HG02884 (cell line): ENCODE measurements around the gene MYOT.
"Not testable (repeated sequence)": the region's sequence is repeated elsewhere in the genome, so short reads cannot be mapped to it uniquely, and the experiment has no call there.

ENCODE experiments used
- ATAC-seq: cut with Tn5 transposase; IDR thresholded peaks from one replicate; pipeline ENCODE4 v1.9.1; 2021; ENCODE audit warnings: mild to moderate bottlenecking, moderate library complexity; ENCODE audit not compliant: unreplicated experiment

Gene MYOT

DNA sequence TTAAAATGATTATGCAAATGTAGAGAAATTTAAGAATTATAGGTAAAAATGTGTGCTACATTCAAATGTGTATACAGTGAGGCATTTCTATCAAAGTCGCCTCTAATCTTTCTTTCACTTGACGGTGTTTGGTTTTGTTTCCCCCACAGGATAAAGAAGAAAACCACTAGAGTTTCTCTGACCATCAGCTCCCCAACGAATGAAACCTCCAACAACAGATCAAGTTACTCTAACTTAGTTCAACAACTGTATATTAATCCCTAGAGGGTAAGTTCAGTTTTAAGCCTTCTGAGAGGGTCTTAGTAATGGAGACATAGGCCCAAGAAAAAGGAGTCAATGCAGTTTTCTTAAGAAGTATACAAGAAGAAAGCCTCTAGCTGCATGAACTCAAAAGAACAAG lies 11.5 kb upstream of the MYOT start:
- no peak for ATAC-seq

DNA sequence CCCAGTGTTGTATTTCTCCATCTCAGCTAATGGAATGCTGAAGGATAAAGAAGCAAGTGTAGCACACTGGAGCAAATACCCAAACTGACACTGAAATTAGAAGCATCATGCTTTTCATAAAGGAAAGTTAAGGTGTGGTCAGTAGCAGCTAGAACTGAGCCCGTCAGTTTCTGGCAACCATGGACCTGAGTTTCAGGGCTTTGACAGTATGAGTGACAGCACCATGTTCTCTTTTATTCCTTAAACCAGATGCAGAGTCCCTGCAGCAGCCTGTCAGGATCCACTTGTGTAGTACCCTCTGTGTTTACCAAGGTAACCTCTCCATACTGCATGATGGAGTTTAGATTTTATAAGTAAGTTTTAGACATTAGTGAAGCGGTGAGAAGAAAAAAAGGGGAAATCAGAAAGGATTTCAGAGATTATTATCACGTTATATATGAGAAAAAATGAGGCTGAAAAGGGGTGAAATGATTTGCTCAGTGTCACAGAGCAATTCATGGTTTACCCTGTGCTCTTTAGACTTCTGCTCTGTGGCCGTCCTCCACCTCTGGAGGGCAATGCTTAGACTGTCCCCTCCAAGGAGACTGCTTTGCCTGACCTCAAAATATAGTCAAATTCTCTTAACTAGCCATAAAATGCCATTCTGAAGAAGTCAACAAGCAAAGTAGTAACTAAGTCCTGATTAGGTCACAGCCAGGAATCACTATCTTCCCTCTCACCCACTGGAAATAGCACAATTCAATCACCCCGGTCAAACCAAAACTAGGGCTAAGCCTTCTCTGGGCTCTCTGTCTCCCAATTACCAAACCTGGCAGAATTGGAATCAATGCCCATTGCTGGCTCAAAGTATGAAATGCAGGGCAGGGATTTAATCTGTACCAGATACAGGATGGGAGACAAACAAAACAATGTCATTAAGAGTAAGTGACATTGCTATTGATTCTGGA lies 10.5 kb upstream of the MYOT start:
- no peak for ATAC-seq

DNA sequence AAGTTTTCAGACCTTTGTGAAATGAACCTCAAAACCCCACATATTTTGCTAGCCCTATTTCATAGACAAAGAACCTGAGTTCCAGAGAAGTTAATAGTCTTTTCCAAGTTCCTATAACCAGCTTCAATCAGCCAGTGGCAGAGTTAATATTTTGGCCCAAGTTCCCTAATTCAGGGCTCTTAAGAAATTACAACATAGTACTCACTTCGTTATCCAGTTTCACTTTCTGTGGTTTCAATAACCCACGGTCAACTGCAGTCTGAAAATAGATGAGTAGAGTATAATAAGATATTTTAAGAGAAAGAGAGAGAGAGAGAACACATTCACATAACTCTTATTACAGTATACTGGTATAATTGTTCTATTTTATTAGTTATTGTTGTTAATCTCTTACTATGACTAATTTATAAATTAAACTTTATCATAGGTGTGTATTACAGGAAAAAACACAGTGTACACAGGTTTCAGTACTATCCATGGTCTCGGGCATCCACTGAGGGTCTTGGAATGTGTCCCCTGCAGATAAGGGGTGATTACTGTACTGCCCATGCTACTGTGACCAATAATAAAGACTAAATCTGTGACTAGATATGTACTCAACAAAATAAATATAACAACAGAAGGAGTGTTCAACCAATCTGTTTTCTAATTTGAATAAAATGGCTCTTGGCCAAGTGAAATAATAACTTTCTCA lies 9.3 kb upstream of the MYOT start:
- peak; percentile 86 for ATAC-seq

DNA sequence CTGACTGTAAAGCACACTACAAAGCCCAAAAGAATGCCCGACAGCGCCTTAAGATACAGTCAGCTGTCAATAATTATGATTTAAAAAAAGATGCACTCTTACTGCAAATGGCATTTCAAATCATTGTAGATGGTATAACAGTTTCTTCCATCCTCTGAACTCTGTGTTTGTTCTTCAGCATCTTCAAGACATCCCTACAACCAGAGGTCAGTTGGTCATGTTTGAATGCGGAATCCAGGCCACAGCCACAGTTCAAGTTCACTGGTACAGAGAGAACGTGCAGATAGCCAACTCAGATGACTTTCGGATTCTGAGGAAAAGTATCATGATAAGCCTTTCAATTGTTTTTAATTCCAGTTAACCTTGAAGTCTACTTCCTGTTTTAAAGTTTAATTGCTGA lies 8.7 kb upstream of the MYOT start:
- no peak for ATAC-seq

DNA sequence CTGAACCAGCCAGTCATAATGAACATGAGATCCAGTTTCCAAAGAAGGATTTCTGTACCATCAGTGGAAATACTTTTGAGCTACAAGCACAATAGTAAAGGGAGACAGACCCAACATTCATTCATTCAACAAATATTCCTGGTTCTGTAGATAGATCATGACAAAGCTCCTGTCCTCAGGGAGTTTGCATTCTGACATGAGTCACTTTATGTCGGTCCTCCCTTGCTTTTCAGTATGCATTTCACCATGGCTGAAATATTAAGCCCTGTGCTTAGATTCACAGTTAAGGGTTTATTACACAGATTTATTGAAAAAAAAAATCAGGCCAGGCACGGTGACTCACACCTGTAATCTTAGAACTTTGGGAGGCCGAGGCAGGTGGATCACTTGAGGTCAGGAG lies 5.4 kb upstream of the MYOT start:
- no peak for ATAC-seq

DNA sequence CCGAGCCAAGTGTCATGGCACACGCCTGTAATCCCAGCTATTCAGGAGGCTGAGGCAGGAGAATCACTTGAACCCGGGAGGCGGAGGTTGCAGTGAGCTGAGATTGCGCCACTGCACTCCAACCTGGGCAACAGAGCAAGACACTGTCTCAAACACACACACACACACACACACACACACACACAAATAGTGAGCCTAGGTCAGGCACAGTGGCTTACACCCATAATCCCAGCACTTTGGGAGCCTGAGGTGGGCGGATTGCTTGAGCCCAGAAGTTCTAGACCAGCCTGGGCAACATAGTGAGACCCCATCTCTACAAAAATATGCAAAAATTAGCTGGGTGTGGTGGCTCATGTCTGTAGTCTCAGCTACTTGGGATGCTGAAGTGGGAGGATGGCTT lies 4.0 kb upstream of the MYOT start:
- ATAC-seq, result not testable (repeated sequence)

DNA sequence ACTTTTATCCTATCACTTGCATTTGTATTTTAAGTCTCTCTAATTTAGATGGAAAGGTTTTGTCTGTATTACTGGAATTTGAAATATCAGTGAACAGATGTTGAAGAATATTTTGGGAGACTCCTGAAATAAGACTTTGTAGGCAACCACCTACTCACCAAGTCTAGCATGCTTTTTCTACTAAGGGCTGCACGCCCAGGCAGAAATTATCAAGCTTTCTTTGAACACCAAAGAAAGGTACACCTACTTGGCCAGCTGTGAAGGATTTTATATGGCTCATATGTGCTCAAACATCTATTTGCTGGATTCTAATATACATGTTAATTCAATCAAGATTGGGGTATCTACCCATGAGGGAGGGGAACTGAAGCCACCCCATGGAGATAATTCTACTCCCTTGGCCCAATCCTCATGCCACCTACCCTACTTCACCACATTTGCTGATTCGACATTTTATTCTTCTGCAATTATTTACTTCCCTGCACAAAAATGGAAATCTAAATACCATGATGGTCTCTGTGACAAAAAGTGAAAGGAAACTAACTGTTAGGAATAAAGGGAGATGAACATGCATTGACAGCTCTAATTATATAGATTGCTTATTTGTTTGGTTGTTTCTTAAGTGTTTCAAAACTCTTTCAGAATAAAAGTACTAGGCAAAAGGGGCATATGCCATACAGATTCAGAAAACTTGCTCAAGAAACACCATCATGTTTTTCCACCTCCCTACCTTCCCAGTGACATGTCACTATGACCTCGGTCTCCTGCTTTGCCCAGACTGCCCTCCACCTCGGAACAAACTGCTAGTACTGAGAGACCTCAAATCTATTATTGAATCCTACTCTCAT lies 895 bp upstream of the MYOT start:
- ATAC-seq, result no peak

DNA sequence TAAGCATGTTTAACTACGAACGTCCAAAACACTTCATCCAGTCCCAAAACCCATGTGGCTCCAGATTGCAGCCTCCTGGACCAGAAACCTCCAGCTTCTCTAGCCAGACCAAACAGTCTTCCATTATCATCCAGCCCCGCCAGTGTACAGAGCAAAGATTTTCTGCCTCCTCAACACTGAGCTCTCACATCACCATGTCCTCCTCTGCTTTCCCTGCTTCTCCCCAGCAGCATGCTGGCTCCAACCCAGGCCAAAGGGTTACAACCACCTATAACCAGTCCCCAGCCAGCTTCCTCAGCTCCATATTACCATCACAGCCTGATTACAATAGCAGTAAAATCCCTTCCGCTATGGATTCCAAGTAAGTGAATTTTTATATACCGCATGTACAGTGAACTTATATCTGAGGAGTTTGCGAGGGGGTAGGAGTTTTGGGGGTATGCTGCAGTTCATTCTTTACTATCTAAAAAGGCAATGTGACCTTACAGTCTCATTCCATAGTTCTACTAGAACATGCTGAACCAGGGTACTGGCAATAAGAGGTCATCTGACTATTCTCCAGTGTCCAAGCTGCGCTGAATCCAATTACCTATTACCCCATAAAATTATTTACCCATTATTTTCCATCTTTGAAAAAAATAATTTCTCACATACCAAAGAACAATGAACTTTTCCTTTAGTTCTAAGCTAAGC lies 3.1 kb downstream of the MYOT start:
- no peak for ATAC-seq

DNA sequence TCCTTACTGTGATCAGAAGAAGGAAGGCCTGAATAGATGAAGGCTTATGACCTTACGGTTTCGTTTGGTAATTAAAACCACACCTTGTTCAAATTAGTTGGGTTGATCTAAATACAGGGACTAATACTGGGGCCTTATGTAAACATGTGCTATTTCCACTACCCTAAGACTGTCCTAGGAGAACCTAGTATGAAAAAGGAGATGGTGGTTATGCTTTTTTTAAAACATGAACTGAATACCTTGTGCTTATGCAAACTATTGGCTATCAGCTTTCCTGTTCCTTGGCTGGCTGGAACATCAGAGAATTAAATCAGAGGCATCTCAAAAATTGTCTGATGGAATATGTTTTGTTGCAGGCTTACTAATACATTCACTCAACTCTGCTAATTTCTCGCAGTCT lies 3.9 kb downstream of the MYOT start:
- no peak for ATAC-seq

DNA sequence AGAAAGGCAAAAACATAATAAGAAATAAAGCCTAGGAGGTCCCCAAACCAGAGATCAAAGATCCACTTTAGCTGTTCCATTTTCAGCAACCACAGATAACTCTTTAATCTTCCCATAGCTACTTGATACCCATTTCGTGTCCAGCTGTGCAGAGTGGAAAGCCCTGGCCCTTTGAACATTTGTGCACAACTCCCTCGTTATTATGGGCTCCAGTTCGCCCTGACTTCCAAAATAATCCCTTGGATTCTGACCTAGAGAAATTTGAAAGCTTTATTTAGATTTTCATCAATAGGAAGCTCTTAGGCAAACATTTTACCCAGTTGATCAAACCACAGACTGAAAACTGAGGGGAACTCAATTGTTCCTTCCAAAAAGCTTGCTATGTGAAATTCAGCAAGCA lies 4.8 kb downstream of the MYOT start:
- ATAC-seq, result no peak

DNA sequence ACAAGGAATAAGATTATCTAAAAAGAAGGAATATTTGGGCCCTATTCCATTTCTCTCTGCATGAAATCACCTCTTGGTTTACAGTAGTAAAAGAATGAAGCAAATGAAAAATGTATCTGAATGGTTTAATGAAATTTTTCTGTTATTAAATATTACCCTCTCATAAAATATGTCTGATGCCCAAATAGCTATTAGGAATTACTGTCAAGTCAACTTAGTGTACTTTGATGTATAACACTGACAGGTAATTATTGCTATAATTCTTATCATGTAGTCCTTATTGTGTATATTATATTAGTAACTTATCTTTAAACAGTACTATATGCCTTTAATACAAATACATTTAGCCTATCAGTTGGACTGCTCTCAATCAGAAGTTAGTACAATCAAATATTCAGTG lies 8.4 kb downstream of the MYOT start:
- ATAC-seq, result no peak

DNA sequence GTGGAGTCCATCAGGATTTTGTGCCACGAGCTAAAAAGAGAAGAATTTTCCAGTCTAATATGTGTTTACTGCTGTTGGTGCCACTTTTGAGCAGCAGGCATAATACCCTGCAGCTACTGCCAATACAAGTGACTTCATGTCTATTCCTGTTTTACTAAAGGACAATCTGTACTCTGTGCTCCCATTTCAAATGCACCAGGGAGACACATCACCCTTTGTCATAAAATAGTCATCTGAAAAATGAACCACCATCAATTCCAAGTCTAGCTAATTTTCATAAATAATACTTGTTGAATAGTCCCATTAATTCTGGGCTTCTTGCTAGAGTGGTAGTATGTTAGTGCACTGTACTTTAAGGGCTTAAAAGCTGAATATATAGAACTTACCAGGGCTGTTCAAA lies 12.7 kb downstream of the MYOT start:
- no peak for ATAC-seq

DNA sequence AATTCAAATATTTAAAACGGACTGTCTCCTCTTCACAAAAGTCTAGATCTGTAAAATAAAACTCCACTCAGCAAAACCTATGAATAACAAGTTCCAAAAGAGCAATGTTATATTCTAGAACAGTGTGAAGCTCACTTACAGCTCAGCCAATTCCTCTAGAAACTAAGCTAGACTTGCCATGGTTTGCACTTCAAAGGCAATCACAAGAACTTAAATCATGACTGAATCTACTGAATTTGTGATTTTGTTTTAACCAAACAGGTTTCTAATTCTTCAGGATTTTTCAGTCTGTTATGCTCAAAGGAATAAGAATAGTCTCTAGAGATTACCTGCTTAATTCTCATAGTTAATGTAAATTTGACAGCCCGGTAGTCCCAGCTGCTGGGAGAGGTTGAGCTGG lies 20.2 kb downstream of the MYOT start:
- no peak for ATAC-seq

DNA sequence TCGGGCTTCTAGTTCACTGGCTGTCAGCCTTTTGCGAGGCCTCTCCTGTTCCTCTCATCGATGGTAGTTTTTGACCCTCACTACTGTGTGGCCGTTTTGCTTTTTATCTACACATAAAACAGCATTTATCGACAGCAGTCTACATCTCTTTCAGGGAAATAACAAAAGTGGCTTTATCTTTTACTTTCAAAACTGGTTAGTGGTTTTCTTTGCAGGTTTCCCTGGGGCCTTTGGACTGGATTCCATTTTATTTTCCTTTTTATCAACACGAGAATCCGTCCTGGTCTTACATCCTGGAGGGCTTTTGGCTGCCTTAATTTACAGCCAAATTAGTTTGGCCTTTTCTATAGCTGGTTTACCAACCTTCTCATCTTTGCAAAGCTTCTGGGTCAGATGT lies 20.8 kb downstream of the MYOT start:
- ATAC-seq, result no peak

DNA sequence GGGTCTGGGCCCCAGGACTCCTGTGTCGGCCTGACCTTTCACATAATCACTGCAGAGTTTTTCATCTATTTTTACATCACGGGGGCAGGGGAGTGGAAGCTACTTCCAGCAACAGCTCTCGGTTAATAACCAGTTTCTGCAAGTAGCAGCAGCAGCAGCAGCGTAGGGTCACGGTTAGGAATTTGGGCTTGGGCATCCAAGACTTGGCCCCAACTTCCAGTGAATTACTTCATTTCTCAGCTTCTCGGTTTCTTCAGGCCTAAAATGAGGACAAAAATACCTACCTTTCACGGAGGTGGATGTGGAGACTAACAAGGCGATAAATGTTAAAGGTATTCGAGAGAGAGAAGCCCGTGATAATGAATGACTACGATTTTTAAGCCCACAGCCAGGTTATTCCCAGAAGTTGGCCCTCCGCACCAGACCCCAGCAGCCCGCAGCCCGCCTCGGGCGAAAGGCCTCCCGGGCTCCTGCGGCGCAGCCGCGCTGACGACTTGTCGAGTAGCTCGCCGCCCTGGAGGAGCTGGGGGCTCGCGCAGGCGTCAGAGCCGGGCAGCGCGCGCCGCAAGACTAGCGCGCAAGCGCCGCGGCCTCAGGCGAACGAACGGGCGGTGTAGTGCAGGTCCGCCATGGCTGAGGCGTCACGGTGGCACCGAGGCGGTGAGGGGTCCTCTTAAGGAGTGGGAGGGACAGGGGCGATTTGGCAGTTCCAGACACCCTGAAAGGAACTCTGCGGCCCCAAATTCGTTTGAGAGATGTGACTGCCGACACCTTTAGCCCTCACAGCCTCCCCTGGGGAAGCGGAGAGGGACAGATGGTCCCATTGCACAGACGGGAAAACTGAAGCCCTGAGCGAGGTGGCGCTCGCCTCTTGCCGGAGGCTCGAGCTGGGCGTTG lies 21.5 kb downstream of the MYOT start, which contains the start of gene PKD2L2:
PKD2L2 (plus strand) TSS at position 595 of the 897 bp plus-strand sequence; CDS start at position 630, 35 bp downstream.
- peak; percentile 96 for ATAC-seq

DNA sequence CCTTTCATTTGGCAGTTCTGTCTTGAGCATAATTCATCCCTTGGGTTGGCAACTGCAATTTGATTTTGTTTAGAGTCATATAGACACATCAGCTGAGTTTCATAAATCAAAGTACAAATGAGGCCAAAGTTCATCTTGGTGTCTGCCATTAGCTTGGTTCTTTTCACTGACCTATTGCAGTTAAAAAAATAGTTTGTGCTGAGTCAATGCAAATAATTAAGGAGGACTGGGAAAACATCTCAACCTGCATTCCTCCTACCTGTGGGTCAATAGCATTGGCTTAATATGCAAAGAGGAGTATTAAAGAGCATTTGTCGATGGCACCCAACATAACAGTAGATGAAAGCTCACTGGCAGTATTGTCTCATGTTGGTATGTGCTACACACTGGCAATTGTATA lies 23.2 kb downstream of the MYOT start:
- no peak for ATAC-seq

DNA sequence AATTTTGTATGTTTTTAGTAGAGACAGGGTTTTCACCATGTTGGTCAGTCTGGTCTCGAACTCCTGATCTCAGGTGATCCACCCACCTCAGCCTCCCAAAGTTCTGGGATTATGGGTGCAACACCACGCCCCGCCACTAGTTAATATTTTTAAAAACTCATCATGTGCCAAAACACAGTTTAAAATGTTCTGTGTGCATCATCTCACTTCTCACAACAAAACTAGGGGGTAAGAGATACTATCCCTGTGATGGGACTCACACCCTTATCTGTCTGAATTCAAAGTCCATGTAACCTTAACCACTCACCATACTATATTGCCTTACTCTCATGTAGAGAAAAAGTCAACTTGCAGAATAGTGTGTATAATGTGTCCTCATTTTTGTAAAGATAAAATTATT lies 24.2 kb downstream of the MYOT start:
- ATAC-seq, result no peak

DNA sequence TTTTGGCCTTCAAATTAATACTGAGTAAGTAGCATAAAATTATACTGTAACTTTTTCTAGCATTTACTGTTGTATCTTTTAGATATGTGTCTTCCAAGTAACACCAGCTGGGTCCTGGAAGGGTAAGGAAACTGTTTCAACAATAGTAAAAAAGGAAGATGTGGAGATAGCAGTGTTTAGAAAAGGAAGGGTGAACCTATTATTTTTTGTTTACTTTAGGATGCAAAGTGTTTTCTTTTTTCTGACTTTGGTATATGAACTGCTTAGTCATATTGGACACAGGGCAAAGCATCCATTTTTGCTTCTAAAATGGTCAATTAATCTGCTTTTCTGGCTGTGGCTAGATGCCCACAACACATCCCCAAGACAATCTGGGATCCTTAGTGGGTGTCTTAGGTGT lies 26.9 kb downstream of the MYOT start:
- ATAC-seq, result no peak

DNA sequence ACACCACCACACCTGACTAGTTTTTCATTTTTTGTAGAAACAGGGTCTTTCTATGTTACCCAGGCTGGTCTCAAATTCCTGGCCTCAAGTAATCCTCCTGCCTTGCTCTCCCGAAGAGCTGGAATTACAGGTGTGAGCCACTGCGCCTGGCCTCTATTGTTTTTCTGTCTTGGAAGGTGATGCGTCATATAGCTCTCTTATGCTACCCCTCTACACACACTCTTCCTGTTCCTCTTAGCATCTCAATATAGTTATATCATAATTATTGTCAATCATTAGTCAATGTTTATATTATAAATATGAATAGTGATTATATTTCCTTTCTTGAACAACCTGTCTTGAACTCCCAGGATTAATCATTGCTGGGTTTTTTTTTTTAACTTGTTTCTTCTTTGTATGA lies 28.9 kb downstream of the MYOT start:
- ATAC-seq, result no peak

DNA sequence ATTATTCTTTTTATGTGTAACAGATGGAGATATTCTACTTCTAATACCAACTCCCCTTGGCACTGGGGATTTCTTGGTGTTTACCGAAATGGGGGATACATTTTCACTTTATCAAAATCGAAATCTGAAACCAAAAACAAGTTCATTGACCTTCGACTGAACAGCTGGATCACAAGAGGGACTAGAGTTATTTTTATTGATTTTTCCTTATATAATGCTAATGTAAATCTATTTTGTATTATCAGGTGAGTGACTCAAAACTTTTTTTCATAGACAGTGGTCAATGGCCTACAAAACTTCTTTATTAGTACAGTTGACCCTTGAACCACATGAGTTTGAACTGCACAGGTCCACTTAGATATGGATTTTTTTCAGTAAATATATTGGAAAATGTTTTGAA lies 31.8 kb downstream of the MYOT start:
- ATAC-seq, result no peak
